Fibroblast of lung (primary cell): ENCODE data around the gene STAM2.

Experiments used
- EZH2 ChIP-seq: IDR thresholded peaks from 2 replicates; pipeline ENCODE4 v1.5.1; 2012; ENCODE audit warnings: low read length, control low read depth, mild to moderate bottlenecking; ENCODE audit errors: missing control alignments
- TF ChIP-seq, protein P1 (sequence below), 2 donors: IDR thresholded peaks in 1 of 2; conservative IDR thresholded peaks in 1 of 2; 1 replicate in 1 of 2; 2 replicates in 1 of 2; pipeline ENCODE4 v1.5.1; 2011 to 2012; ENCODE audit warnings: low read length in 2 of 2, control low read depth in 1 of 2, inconsistent platforms in 1 of 2, low read depth in 1 of 2, mild to moderate bottlenecking in 1 of 2

DNA sequence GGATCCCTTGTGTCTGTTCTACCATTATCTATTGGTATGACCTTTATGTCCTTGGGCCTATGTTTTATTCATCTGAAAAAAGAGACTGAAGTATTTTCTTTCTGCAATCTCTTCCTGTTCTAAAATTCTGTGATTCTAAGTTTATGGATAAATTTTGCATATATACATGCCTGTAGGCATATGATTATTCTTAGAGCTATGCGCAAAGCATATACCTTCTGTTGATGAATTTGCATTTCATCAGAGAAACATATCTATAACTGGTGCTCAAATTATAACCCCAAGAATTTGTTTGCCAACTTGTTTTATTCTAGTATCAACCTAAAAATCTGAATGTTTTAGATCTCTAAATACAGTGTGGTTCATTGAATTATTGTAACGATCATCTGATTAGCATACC lies 83.5 kb downstream of the STAM2 start:
- TF ChIP-seq, protein P1, sequence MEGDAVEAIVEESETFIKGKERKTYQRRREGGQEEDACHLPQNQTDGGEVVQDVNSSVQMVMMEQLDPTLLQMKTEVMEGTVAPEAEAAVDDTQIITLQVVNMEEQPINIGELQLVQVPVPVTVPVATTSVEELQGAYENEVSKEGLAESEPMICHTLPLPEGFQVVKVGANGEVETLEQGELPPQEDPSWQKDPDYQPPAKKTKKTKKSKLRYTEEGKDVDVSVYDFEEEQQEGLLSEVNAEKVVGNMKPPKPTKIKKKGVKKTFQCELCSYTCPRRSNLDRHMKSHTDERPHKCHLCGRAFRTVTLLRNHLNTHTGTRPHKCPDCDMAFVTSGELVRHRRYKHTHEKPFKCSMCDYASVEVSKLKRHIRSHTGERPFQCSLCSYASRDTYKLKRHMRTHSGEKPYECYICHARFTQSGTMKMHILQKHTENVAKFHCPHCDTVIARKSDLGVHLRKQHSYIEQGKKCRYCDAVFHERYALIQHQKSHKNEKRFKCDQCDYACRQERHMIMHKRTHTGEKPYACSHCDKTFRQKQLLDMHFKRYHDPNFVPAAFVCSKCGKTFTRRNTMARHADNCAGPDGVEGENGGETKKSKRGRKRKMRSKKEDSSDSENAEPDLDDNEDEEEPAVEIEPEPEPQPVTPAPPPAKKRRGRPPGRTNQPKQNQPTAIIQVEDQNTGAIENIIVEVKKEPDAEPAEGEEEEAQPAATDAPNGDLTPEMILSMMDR (conservative IDR thresholded peaks at IDR 0.05 in 1 of 2, IDR thresholded peaks at IDR 0.05 in 1 of 2; ENCODE audit: low read depth in 1 of 2, low read length in 2 of 2): no peak
- TF ChIP-seq EZH2: no peak
